ENCODE results near the gene TKFC. TPM values are rescaled to one million over a fixed set of nuclear protein-coding genes. Genes with fewer than 3 reads are reported as not detected.

TKFC gene
- total and polyA plus RNA-seq, 2 experiments from 2014 or later: 42.3 to 104 TPM

DNA sequence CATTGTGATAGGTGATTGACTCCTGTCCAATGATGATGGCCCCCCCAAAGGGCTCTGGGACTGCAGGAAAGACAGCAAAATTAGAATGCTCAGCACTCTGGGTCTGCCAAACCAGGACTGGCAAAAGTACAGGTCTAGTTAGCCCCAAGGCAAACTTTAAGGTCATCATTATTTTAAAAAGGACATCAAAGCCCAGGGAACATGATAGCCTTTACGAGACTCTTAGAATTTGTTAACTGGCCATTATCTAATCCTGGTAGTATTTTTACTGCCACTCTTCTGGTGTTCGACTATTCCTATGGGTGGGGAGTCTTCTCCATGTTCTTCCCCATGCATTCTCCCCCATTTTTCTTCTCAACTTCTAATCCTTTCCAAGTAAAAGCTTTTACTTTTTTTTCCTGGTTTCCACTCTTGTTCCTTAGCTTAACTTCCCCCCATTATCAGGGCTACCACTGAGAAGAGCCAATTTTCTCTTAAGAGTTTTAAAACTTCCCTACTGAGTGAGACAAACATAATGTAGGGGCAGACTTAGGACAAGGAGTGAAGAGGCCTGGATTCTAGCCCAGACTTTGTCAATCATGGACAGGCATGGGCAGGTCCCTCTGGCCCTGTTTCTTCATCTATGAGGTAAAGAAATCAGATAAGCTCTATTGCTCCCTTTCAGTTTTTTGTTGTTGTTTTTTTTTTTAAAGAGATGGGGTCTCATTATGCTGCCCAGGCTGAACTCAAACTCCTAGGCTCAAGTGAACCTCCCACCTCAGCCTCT lies 7.2 kb upstream of the TKFC start:
- Histone ChIP-seq H3K79me2 (peaks cover 78% of the 10 kb centered on the region), H3K4me2 (no peak overlapping the region), H3K4me3 (no peak overlapping the region), H3K36me3 (replicated peaks; ENCODE audit: insufficient read depth, low read depth) (peaks cover 15% of the 10 kb centered on the region), H3K27ac (no peak overlapping the region), H2AFZ (no peak overlapping the region), H3K27me3 (no peaks in the 10 kb centered on the region), H3K9me2 (replicated peaks; ENCODE audit: insufficient read depth) (no peaks in the 10 kb centered on the region), H3K9me3 (ENCODE audit: low read depth) (no peaks in the 10 kb centered on the region), H3K4me1 (ENCODE audit: insufficient read depth) (peaks cover 1% of the 10 kb centered on the region), H4K20me1 (ENCODE audit: insufficient read depth, poor library complexity, severe bottlenecking) (peaks cover 58% of the 10 kb centered on the region)
- TF ChIP-seq EZH2 (IDR thresholded peaks at IDR 0.05; ENCODE audit: borderline replicate concordance): no peak
- TF ChIP-seq, protein P1, sequence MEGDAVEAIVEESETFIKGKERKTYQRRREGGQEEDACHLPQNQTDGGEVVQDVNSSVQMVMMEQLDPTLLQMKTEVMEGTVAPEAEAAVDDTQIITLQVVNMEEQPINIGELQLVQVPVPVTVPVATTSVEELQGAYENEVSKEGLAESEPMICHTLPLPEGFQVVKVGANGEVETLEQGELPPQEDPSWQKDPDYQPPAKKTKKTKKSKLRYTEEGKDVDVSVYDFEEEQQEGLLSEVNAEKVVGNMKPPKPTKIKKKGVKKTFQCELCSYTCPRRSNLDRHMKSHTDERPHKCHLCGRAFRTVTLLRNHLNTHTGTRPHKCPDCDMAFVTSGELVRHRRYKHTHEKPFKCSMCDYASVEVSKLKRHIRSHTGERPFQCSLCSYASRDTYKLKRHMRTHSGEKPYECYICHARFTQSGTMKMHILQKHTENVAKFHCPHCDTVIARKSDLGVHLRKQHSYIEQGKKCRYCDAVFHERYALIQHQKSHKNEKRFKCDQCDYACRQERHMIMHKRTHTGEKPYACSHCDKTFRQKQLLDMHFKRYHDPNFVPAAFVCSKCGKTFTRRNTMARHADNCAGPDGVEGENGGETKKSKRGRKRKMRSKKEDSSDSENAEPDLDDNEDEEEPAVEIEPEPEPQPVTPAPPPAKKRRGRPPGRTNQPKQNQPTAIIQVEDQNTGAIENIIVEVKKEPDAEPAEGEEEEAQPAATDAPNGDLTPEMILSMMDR (IDR thresholded peaks at IDR 0.05; ENCODE audit: poor library complexity): no peak
- TF ChIP-seq EZH2phosphoT487 (IDR thresholded peaks at IDR 0.05; ENCODE audit: low read depth, severe bottlenecking, unreplicated experiment): no peak
- WGBS (ENCODE audit: low lambda C conversion rate, missing lambda C conversion rate): 49% methylated on average over 2 of the region's 2 CpGs
- no peak for DNase-seq (ENCODE audit: low spot score)

DNA sequence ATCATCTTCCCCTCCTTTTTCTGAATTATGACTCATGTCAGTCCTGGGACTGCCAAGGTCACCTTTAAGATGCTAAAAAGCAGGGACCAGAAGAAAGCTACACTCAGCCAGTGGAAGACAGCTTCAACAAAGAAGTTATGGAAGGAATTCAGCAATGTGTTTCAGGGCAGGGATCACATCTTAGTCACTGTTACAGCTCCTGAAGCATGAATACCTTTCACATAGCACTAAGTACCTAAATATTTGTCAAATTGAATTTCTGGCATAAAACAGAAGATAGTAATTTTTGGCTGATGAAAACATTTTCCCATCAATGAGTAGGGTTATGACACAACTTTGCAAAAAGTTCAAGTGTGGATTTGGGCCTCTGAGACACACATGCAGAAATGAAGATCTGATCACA lies 5.4 kb upstream of the TKFC start:
- Histone ChIP-seq H3K9me2 (replicated peaks; ENCODE audit: insufficient read depth) (no peaks in the 10 kb centered on the region), H3K79me2 (peaks cover 93% of the 10 kb centered on the region), H3K4me3 (no peak overlapping the region), H3K9me3 (ENCODE audit: low read depth) (no peaks in the 10 kb centered on the region), H3K36me3 (replicated peaks; ENCODE audit: insufficient read depth, low read depth) (peaks cover 10% of the 10 kb centered on the region), H2AFZ (no peak overlapping the region), H3K27me3 (no peaks in the 10 kb centered on the region), H3K4me1 (ENCODE audit: insufficient read depth) (peaks cover 10% of the 10 kb centered on the region), H4K20me1 (ENCODE audit: insufficient read depth, poor library complexity, severe bottlenecking) (peaks cover 70% of the 10 kb centered on the region), H3K27ac (no peak overlapping the region), H3K4me2 (no peak overlapping the region)
- no peak for DNase-seq (ENCODE audit: low spot score)
- TF ChIP-seq EZH2phosphoT487 (IDR thresholded peaks at IDR 0.05; ENCODE audit: low read depth, severe bottlenecking, unreplicated experiment): no peak
- TF ChIP-seq, protein P1 (IDR thresholded peaks at IDR 0.05; ENCODE audit: poor library complexity): no peak
- TF ChIP-seq EZH2 (IDR thresholded peaks at IDR 0.05; ENCODE audit: borderline replicate concordance): no peak

DNA sequence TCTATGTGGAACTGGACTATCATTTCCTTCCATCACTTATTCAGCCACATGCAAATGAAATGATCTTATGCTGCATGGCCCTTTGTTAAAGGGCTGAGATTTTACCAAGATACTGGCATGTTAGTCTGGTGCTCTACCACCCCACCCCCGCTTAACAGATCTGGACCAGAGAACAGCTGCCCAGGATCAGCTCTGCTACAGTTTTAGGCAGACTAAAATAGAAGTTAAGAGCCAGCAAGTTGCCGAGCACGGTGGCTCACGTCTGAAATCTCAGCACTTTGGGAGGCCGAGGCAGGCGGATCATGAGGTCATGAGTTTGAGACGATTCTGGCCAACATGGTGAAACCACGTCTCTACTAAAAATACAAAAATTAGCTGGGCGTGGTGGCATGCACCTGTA lies 4.7 kb upstream of the TKFC start:
- Histone ChIP-seq H3K9me2 (replicated peaks; ENCODE audit: insufficient read depth) (no peaks in the 10 kb centered on the region), H3K79me2 (peaks cover 87% of the 10 kb centered on the region), H2AFZ (no peak overlapping the region), H3K27me3 (no peaks in the 10 kb centered on the region), H4K20me1 (ENCODE audit: insufficient read depth, poor library complexity, severe bottlenecking) (peaks cover 67% of the 10 kb centered on the region), H3K4me2 (no peak overlapping the region), H3K4me1 (ENCODE audit: insufficient read depth) (peaks cover 10% of the 10 kb centered on the region), H3K27ac (no peak overlapping the region), H3K36me3 (replicated peaks; ENCODE audit: insufficient read depth, low read depth) (peaks cover 4% of the 10 kb centered on the region), H3K9me3 (ENCODE audit: low read depth) (no peaks in the 10 kb centered on the region), H3K4me3 (no peak overlapping the region)
- TF ChIP-seq EZH2 (IDR thresholded peaks at IDR 0.05; ENCODE audit: borderline replicate concordance) (no peak), EZH2phosphoT487 (IDR thresholded peaks at IDR 0.05; ENCODE audit: low read depth, severe bottlenecking, unreplicated experiment) (no peak)
- TF ChIP-seq, protein P1 (IDR thresholded peaks at IDR 0.05; ENCODE audit: poor library complexity): no peak
- WGBS (ENCODE audit: low lambda C conversion rate, missing lambda C conversion rate): 89% methylated on average over 9 of the region's 9 CpGs
- DNase-seq (ENCODE audit: low spot score): no peak

All from hepatocyte (in vitro differentiated cells).